B cell (primary cell): ENCODE data around the gene DOCK1. TPM values are rescaled to one million over a fixed set of nuclear protein-coding genes. Genes with fewer than 3 reads are reported as not detected.

Experiments
- ATAC-seq: fragments of 200-7000 bp; cut with Tn5 transposase; one replicate; pipeline ENCODE4 v1.10.0; 2021; ENCODE audit warnings: low read depth, mild to moderate bottlenecking, moderate number of reproducible peaks, moderate library complexity
- CTCF ChIA-PET: fragments of 350-600 bp; sonication (Branson Sonifier 250); formaldehyde crosslinking; loops from one replicate; lab custom pipeline; 2021; ENCODE audit warnings: antibody characterized with exemption, inconsistent platforms; lab: Charles Lee
- POLR2A ChIA-PET: fragments of 350-600 bp; sonication (Branson Sonifier 250); formaldehyde crosslinking; loops from one replicate; lab custom pipeline; 2021; ENCODE audit warnings: antibody characterized with exemption; lab: Charles Lee
- DNase-seq: peaks from one replicate; pipeline ENCODE4 v3.0.0; 2013
- H2AFZ ChIP-seq: 2 replicates; pipeline ENCODE4 v1.6.1; 2012; ENCODE audit warnings: mild to moderate bottlenecking, low read depth, low read length; ENCODE audit not compliant: insufficient read depth, poor library complexity, severe bottlenecking
- H3K27ac ChIP-seq, 2 donors: 1 replicate in 1 of 2; 2 replicates in 1 of 2; pipeline ENCODE4 v1.5.1; 2012 to 2013; ENCODE audit warnings: low read length in 2 of 2, mild to moderate bottlenecking in 2 of 2, moderate library complexity in 1 of 2
- H3K27me3 ChIP-seq, 4 experiments: fragments of 200-600 bp in 1 of 4; sonication (generic) in 1 of 4; replicated peaks in 1 of 4; 1 replicate in 2 of 4; 2 replicates in 2 of 4; pipeline versions ENCODE4 v1.6.1 to v1.7.0; 2013 to 2016; ENCODE audit warnings: low read length in 3 of 4, mild to moderate bottlenecking in 2 of 4, mixed read lengths in 1 of 4, moderate library complexity in 1 of 4; ENCODE audit not compliant: insufficient read depth in 4 of 4, control insufficient read depth in 3 of 4; ENCODE audit errors: control extremely low read depth in 1 of 4
- H3K36me3 ChIP-seq, 2 experiments: replicated peaks in 1 of 2; 1 replicate in 1 of 2; 2 replicates in 1 of 2; pipeline versions ENCODE4 v1.6.1 to v1.7.1; 2013; ENCODE audit warnings: low read length in 1 of 2; ENCODE audit not compliant: insufficient read depth in 2 of 2, control insufficient read depth in 1 of 2; ENCODE audit errors: control extremely low read depth in 1 of 2, extremely low read depth in 1 of 2
- H3K4me1 ChIP-seq, 2 donors: fragments of 200-600 bp in 1 of 2; sonication (generic) in 1 of 2; 1 replicate in 1 of 2; 2 replicates in 1 of 2; pipeline versions ENCODE4 v1.5.1 to v1.6.1; 2013 to 2017; ENCODE audit warnings: low read length in 2 of 2; ENCODE audit not compliant: control insufficient read depth in 2 of 2, insufficient read depth in 2 of 2
- H3K4me2 ChIP-seq: replicated peaks from 2 replicates; pipeline ENCODE3; 2012; ENCODE audit warnings: mild to moderate bottlenecking, low read depth, low read length; ENCODE audit not compliant: poor library complexity, severe bottlenecking
- H3K4me3 ChIP-seq, 5 experiments: fragments of 200-600 bp in 1 of 5; sonication (generic) in 1 of 5; 1 replicate in 3 of 5; 2 replicates in 2 of 5; pipeline versions ENCODE4 v1.5.1 to v1.7.0; 2011 to 2016; ENCODE audit warnings: low read length in 4 of 5, mild to moderate bottlenecking in 4 of 5, low read depth in 2 of 5, control low read depth in 1 of 5, moderate library complexity in 1 of 5; ENCODE audit not compliant: insufficient read depth in 1 of 5; ENCODE audit errors: control extremely low read depth in 1 of 5, extremely low read depth in 1 of 5
- H3K79me2 ChIP-seq: fragments of 200-600 bp; sonication (generic); one replicate; pipeline ENCODE4 v1.6.0; 2016; ENCODE audit warnings: low read length; ENCODE audit not compliant: control insufficient read depth, insufficient read depth
- H3K9ac ChIP-seq: fragments of 200-600 bp; sonication (generic); 2 replicates; pipeline ENCODE4 v1.6.1; 2017; ENCODE audit warnings: mild to moderate bottlenecking, low read length, moderate library complexity
- H3K9me3 ChIP-seq, 3 donors: one replicate each; pipeline versions ENCODE4 v1.6.1 to v1.7.1; 2013; ENCODE audit warnings: low read length in 2 of 3; ENCODE audit not compliant: control insufficient read depth in 2 of 3, insufficient read depth in 1 of 3; ENCODE audit errors: control extremely low read depth in 1 of 3
- H4K20me1 ChIP-seq: 2 replicates; pipeline ENCODE4 v1.6.0; 2012; ENCODE audit warnings: mild to moderate bottlenecking, low read length; ENCODE audit not compliant: insufficient read depth, control insufficient read depth, poor library complexity, severe bottlenecking
- H3K27ac Mint-ChIP-seq: one replicate; pipeline ENCODE4 v1.8.0; 2021; ENCODE audit warnings: mixed read lengths
- H3K27me3 Mint-ChIP-seq: one replicate; pipeline ENCODE4 v1.8.0; 2021; ENCODE audit warnings: mixed read lengths
- H3K4me1 Mint-ChIP-seq: one replicate; pipeline ENCODE4 v1.8.0; 2021; ENCODE audit warnings: mixed read lengths
- H3K4me3 Mint-ChIP-seq: one replicate; pipeline ENCODE4 v1.8.0; 2021; ENCODE audit warnings: mixed read lengths
- H3K9me3 Mint-ChIP-seq: one replicate; pipeline ENCODE4 v1.8.0; 2022; ENCODE audit warnings: mixed read lengths; ENCODE audit not compliant: insufficient read depth
- CTCF ChIP-seq: fragments of 200-600 bp; IDR thresholded peaks from one replicate; pipeline ENCODE4 v1.8.0; 2022; ENCODE audit warnings: antibody characterized with exemption, mild to moderate bottlenecking
- EZH2 ChIP-seq: IDR thresholded peaks from 2 replicates; pipeline ENCODE4 v1.6.1; 2012; ENCODE audit warnings: borderline replicate concordance, low read depth, mild to moderate bottlenecking, moderate library complexity, low read length; ENCODE audit not compliant: insufficient read depth, poor library complexity, severe bottlenecking
- WGBS: methylation state at CpG from one replicate; pipeline ENCODE4 v1.1.5; 2013; ENCODE audit warnings: missing lambda C conversion rate; ENCODE audit not compliant: insufficient coverage; 5-methylcytosine and 5-hydroxymethylcytosine counted together
- intact Hi-C: fragments of 100-400 bp; cut with micrococcal nuclease; formaldehyde crosslinking; loops from one replicate; pipeline ENCODE4 v1.10.0; 2022
- polyA plus RNA-seq: library from polyadenylated mRNA; depleted of rRNA; stranded (reverse); fragments of >200 nt; gene quantifications from 2 replicates; pipeline ENCODE4 v1.2.3, GENCODE V29; 2012
- total RNA-seq, 2 donors: library from RNA; stranded (reverse); fragments of 120-200 nt in 1 of 2; gene quantifications; 1 replicate in 1 of 2; 2 replicates in 1 of 2; pipeline versions ENCODE4 v1.2.3 to v1.2.4, GENCODE V29; 2013 to 2022

Gene DOCK1
- total and polyA plus RNA-seq, 2 donors (not counting 1 experiment from before 2014, with no cell fraction given), result not detected

GRCh38 chr10:127452568-127452967 is 547.3 kb downstream of the DOCK1 start:
- H3K4me1 ChIP-seq, result no peaks in the 10 kb centered on the region
- no peak overlapping the region for H3K4me2 ChIP-seq
- TF ChIP-seq CTCF, result no peak
- no peak for TF ChIP-seq EZH2
- no peaks in the 10 kb centered on the region for H3K79me2 ChIP-seq
- no peak overlapping the region for H3K4me3 Mint-ChIP-seq
- no peaks in the 10 kb centered on the region for H3K4me1 Mint-ChIP-seq
- CTCF ChIA-PET, result no interaction called here
- no peaks in the 10 kb centered on the region for H3K27me3 Mint-ChIP-seq
- 77% methylated on average over 3 of the region's 3 CpGs for WGBS
- H3K27ac ChIP-seq, result no peak overlapping the region
- DNase-seq (no peak), ATAC-seq (no peak)
- H4K20me1 ChIP-seq, result no peaks in the 10 kb centered on the region
- POLR2A ChIA-PET, result no interaction called here
- H3K9me3 ChIP-seq, result peaks cover 0 to 11% (median 0%) of the 10 kb centered on the region in 3 donors
- intact Hi-C loops, result no loop called here
- H2AFZ ChIP-seq, result no peak overlapping the region
- peaks cover 2% of the 10 kb centered on the region for H3K9me3 Mint-ChIP-seq
- H3K27me3 ChIP-seq, result no peaks in the 10 kb centered on the region
- no peak overlapping the region for H3K9ac ChIP-seq
- H3K36me3 ChIP-seq, result no peaks in the 10 kb centered on the region
- H3K27ac Mint-ChIP-seq, result no peak overlapping the region
- no peak overlapping the region for H3K4me3 ChIP-seq

GRCh38 chr10:127453706-127454105 is 548.5 kb downstream of the DOCK1 start:
- peaks cover 6% of the 10 kb centered on the region for H3K9me3 Mint-ChIP-seq
- no peak overlapping the region for H3K4me3 ChIP-seq
- TF ChIP-seq EZH2 (no peak), CTCF (no peak)
- H3K27ac ChIP-seq, result no peak overlapping the region
- ChIA-PET POLR2A (no interaction called here), CTCF (no interaction called here)
- DNase-seq (no peak), ATAC-seq (no peak)
- no peaks in the 10 kb centered on the region for H3K4me1 Mint-ChIP-seq
- no peak overlapping the region for H3K27ac Mint-ChIP-seq
- intact Hi-C loops, result no loop called here
- H3K9ac ChIP-seq, result no peak overlapping the region
- no peak overlapping the region for H3K4me2 ChIP-seq
- H3K27me3 ChIP-seq, result no peaks in the 10 kb centered on the region
- no peak overlapping the region for H2AFZ ChIP-seq
- H3K4me3 Mint-ChIP-seq, result no peak overlapping the region
- H3K36me3 ChIP-seq, result no peaks in the 10 kb centered on the region
- H3K79me2 ChIP-seq, result no peaks in the 10 kb centered on the region
- peaks cover 0 to 15% (median 0%) of the 10 kb centered on the region in 3 donors for H3K9me3 ChIP-seq
- WGBS, result no CpG with 5 or more reads among the region's 8 CpGs
- H3K27me3 Mint-ChIP-seq, result no peaks in the 10 kb centered on the region
- H4K20me1 ChIP-seq, result no peaks in the 10 kb centered on the region
- H3K4me1 ChIP-seq, result no peaks in the 10 kb centered on the region
